H1 (cell line): ENCODE measurements around the gene STX4. TPM values are rescaled to one million over a fixed set of nuclear protein-coding genes. Genes with fewer than 3 reads are reported as not detected.

Experiments used
- CTCF ChIA-PET: fragments of 300-600 bp; sonication (Branson Sonifier 250); formaldehyde crosslinking; loops from one replicate; lab custom pipeline; 2021; ENCODE audit not compliant: partially characterized antibody; lab: Charles Lee
- POLR2A ChIA-PET: fragments of 300-600 bp; sonication (Branson Sonifier 250); formaldehyde crosslinking; loops from one replicate; lab custom pipeline; 2021; ENCODE audit warnings: inconsistent platforms; ENCODE audit not compliant: partially characterized antibody; lab: Charles Lee
- DNase-seq, 2 experiments: peaks; one replicate each; pipeline versions ENCODE4 v3.0.0 to v3.0.0-alpha.2; 2010 to 2022; ENCODE audit warnings: low spot score in 2 of 2, low read depth in 1 of 2, mixed read lengths in 1 of 2
- FAIRE-seq: peaks from 2 replicates; lab custom pipeline; 2011; peaks lifted over from hg19 to GRCh38; lab: Jason Lieb, UNC
- H2AFZ ChIP-seq: 2 replicates; pipeline ENCODE4 v1.8.1; 2012; ENCODE audit warnings: low read length, inconsistent platforms
- H2AK5ac ChIP-seq: 2 replicates; pipeline ENCODE4 v1.6.1; 2013; ENCODE audit warnings: low read depth, low read length
- H2BK120ac ChIP-seq: replicated peaks from 2 replicates; pipeline ENCODE3; 2013; ENCODE audit warnings: low read depth, low read length, inconsistent platforms
- H2BK12ac ChIP-seq: 2 replicates; pipeline ENCODE4 v1.6.1; 2013; ENCODE audit warnings: low read depth, low read length
- H2BK15ac ChIP-seq: 2 replicates; pipeline ENCODE4 v1.6.1; 2013; ENCODE audit warnings: low read length
- H2BK20ac ChIP-seq: 2 replicates; pipeline ENCODE4 v1.6.1; 2013; ENCODE audit warnings: low read length
- H2BK5ac ChIP-seq: 2 replicates; pipeline ENCODE4 v1.6.1; 2013; ENCODE audit warnings: low read depth, low read length
- H3K14ac ChIP-seq: 2 replicates; pipeline ENCODE4 v1.6.1; 2013; ENCODE audit warnings: inconsistent platforms; ENCODE audit not compliant: insufficient read length
- H3K18ac ChIP-seq: 2 replicates; pipeline ENCODE4 v1.6.1; 2013; ENCODE audit warnings: low read length; ENCODE audit errors: extremely low read depth
- H3K23ac ChIP-seq: 2 replicates; pipeline ENCODE4 v1.6.1; 2013; ENCODE audit warnings: inconsistent platforms; ENCODE audit not compliant: insufficient read length
- H3K23me2 ChIP-seq: 2 replicates; pipeline ENCODE4 v1.6.1; 2013; ENCODE audit warnings: low read depth, low read length
- H3K27ac ChIP-seq: 2 replicates; pipeline ENCODE4 v1.6.1; 2011; ENCODE audit warnings: low read depth, low read length, inconsistent platforms
- H3K27me3 ChIP-seq, 4 experiments: replicated peaks in 1 of 4; 1 replicate in 1 of 4; 2 replicates in 3 of 4; pipeline versions ENCODE4 v1.6.1 to v1.8.1; 2011 to 2013; ENCODE audit warnings: low read length in 3 of 4, mild to moderate bottlenecking in 3 of 4, inconsistent platforms in 2 of 4, mixed read lengths in 2 of 4, moderate library complexity in 1 of 4; ENCODE audit not compliant: control insufficient read depth in 3 of 4, insufficient read depth in 3 of 4; ENCODE audit errors: extremely low read depth in 1 of 4
- H3K36me3 ChIP-seq, 4 experiments: 2 replicates each; pipeline versions ENCODE4 v1.6.1 to v1.8.1; 2011 to 2013; ENCODE audit warnings: mild to moderate bottlenecking in 4 of 4, low read length in 3 of 4, moderate library complexity in 2 of 4, control low read depth in 1 of 4, inconsistent platforms in 1 of 4; ENCODE audit not compliant: insufficient read depth in 4 of 4, control insufficient read depth in 2 of 4
- H3K4ac ChIP-seq: replicated peaks from 2 replicates; pipeline ENCODE3; 2013; ENCODE audit warnings: low read length, low read depth, mixed read lengths, inconsistent platforms; ENCODE audit not compliant: insufficient read length
- H3K4me1 ChIP-seq, 4 experiments: replicated peaks in 1 of 4; 1 replicate in 1 of 4; 2 replicates in 3 of 4; pipeline versions ENCODE4 v1.6.1 to v1.8.1; 2011 to 2013; ENCODE audit warnings: low read length in 3 of 4, inconsistent platforms in 2 of 4, mixed read lengths in 1 of 4; ENCODE audit not compliant: insufficient read depth in 4 of 4, control insufficient read depth in 3 of 4
- H3K4me2 ChIP-seq, 2 experiments: 2 replicates each; pipeline versions ENCODE4 v1.6.1 to v1.8.1; 2011 to 2013; ENCODE audit warnings: low read depth in 2 of 2, low read length in 2 of 2, control low read depth in 1 of 2, inconsistent platforms in 1 of 2, mild to moderate bottlenecking in 1 of 2; ENCODE audit not compliant: insufficient read depth in 1 of 2
- H3K4me3 ChIP-seq, 4 experiments: fragments of 200-600, 300-600 bp in 1 of 4; sonication (generic), shearing (Covaris generic), sonication (Bioruptor Twin) in 1 of 4; 2 replicates each; pipeline versions ENCODE4 v1.5.1 to v1.8.1; 2011 to 2016; ENCODE audit warnings: low read length in 4 of 4, low read depth in 3 of 4, control low read depth in 2 of 4, inconsistent platforms in 2 of 4, mild to moderate bottlenecking in 2 of 4, mixed read lengths in 1 of 4, moderate library complexity in 1 of 4; ENCODE audit not compliant: insufficient read depth in 2 of 4; ENCODE audit errors: extremely low read depth in 1 of 4
- H3K56ac ChIP-seq: replicated peaks from 2 replicates; pipeline ENCODE3; 2013; ENCODE audit warnings: low read depth, mild to moderate bottlenecking, mixed read lengths, low read length, inconsistent platforms; ENCODE audit not compliant: insufficient read length
- H3K79me1 ChIP-seq: 2 replicates; pipeline ENCODE4 v1.6.1; 2013; ENCODE audit warnings: low read depth, low read length, control low read depth
- H3K79me2 ChIP-seq, 2 experiments: 2 replicates each; pipeline versions ENCODE4 v1.6.1 to v1.8.1; 2012 to 2013; ENCODE audit warnings: low read length in 2 of 2, mild to moderate bottlenecking in 2 of 2, inconsistent platforms in 1 of 2; ENCODE audit not compliant: insufficient read depth in 2 of 2, control insufficient read depth in 1 of 2
- H3K9ac ChIP-seq, 4 experiments: replicated peaks in 1 of 4; 1 replicate in 1 of 4; 2 replicates in 3 of 4; pipeline versions ENCODE4 v1.6.1 to v1.8.1; 2011 to 2013; ENCODE audit warnings: low read depth in 3 of 4, low read length in 3 of 4, control low read depth in 2 of 4, mild to moderate bottlenecking in 2 of 4, moderate library complexity in 2 of 4, inconsistent platforms in 1 of 4; ENCODE audit errors: extremely low read depth in 1 of 4
- H3K9me3 ChIP-seq, 2 experiments: 2 replicates each; pipeline versions ENCODE4 v1.6.1 to v1.8.1; 2012 to 2013; ENCODE audit warnings: mild to moderate bottlenecking in 2 of 2, moderate library complexity in 2 of 2, control low read depth in 1 of 2, inconsistent platforms in 1 of 2, low read depth in 1 of 2, low read length in 1 of 2, mixed read lengths in 1 of 2; ENCODE audit not compliant: insufficient read depth in 2 of 2
- H4K20me1 ChIP-seq, 2 experiments: replicated peaks in 1 of 2; 2 replicates each; pipeline versions ENCODE3 to v1.8.1; 2011 to 2013; ENCODE audit warnings: inconsistent platforms in 2 of 2, low read length in 2 of 2, mild to moderate bottlenecking in 1 of 2; ENCODE audit not compliant: insufficient read depth in 2 of 2, control insufficient read depth in 1 of 2
- H4K5ac ChIP-seq: 2 replicates; pipeline ENCODE4 v1.6.1; 2013; ENCODE audit warnings: low read length, low read depth, mixed read lengths, inconsistent platforms; ENCODE audit not compliant: insufficient read length
- H4K8ac ChIP-seq: 2 replicates; pipeline ENCODE4 v1.8.0; 2013; ENCODE audit warnings: mild to moderate bottlenecking, moderate library complexity, low read length, inconsistent platforms; ENCODE audit not compliant: insufficient read depth; ENCODE audit errors: extremely low read depth
- H4K91ac ChIP-seq: replicated peaks from 2 replicates; pipeline ENCODE3; 2013; ENCODE audit warnings: low read length, mixed read lengths, inconsistent platforms; ENCODE audit not compliant: insufficient read length
- ASH2L ChIP-seq: fragments of 200-600, 300-600 bp; sonication (generic); IDR thresholded peaks from one replicate; pipeline ENCODE4 v1.7.1; 2017; ENCODE audit warnings: low read length
- BACH1 ChIP-seq: IDR thresholded peaks from 2 replicates; pipeline ENCODE4 v1.6.1; 2012; ENCODE audit warnings: low read length, improper control_type of control experiment
- BRCA1 ChIP-seq: IDR thresholded peaks from 2 replicates; pipeline ENCODE4 v1.6.1; 2012; ENCODE audit warnings: low read depth, low read length, improper control_type of control experiment
- CHD1 ChIP-seq: IDR thresholded peaks from 2 replicates; pipeline ENCODE4 v1.6.1; 2012; ENCODE audit warnings: low read depth, low read length, improper control_type of control experiment
- EGR1 ChIP-seq: IDR thresholded peaks from 2 replicates; pipeline ENCODE4 v1.6.1; 2011; ENCODE audit warnings: low read depth, low read length, borderline replicate concordance
- KDM1A ChIP-seq: fragments of 200-600, 300-600 bp; sonication (generic); IDR thresholded peaks from 2 replicates; pipeline ENCODE4 v1.7.1; 2016; ENCODE audit warnings: mild to moderate bottlenecking, low read length, borderline replicate concordance
- POLR2AphosphoS5 ChIP-seq: IDR thresholded peaks from 2 replicates; pipeline ENCODE4 v1.6.1; 2011; ENCODE audit warnings: low read depth, low read length
- SAP30 ChIP-seq: fragments of 300-600 bp; sonication (generic); IDR thresholded peaks from 2 replicates; pipeline ENCODE4 v1.7.1; 2012; ENCODE audit warnings: low read length, moderate library complexity, mild to moderate bottlenecking, inconsistent platforms; ENCODE audit not compliant: insufficient read depth, insufficient replicate concordance
- SIRT6 ChIP-seq: IDR thresholded peaks from one replicate; pipeline ENCODE4 v1.7.1; 2012; ENCODE audit warnings: low read length, inconsistent platforms
- SIX5 ChIP-seq: IDR thresholded peaks from 2 replicates; pipeline ENCODE4 v1.6.1; 2011; ENCODE audit warnings: mild to moderate bottlenecking, low read depth, low read length
- SP1 ChIP-seq: IDR thresholded peaks from 2 replicates; pipeline ENCODE4 v1.6.1; 2011; ENCODE audit warnings: low read depth, low read length
- TAF1 ChIP-seq: IDR thresholded peaks from 2 replicates; pipeline ENCODE4 v1.6.1; 2011; ENCODE audit warnings: mild to moderate bottlenecking, low read depth, low read length
- WGBS, 2 experiments: shearing (Covaris generic) in 1 of 2; methylation state at CpG; one replicate each; pipeline versions ENCODE4 v1.1.6 to v1.1.7; 2013 to 2015; ENCODE audit warnings: low lambda C conversion rate in 2 of 2, mixed read lengths in 2 of 2, inconsistent platforms in 1 of 2, low coverage in 1 of 2, missing lambda C conversion rate in 1 of 2; ENCODE audit not compliant: insufficient replicate concordance in 2 of 2, insufficient coverage in 1 of 2, insufficient read length in 1 of 2; ENCODE audit errors: extremely low coverage in 1 of 2, missing lambda C conversion rate in 1 of 2; 5-methylcytosine and 5-hydroxymethylcytosine counted together
- polyA plus RNA-seq, 7 experiments: library from polyadenylated mRNA; depleted of rRNA in 3 of 7; stranded (reverse) in 5 of 7; unstranded in 2 of 7; fragments of >200 nt in 5 of 7; fragments of 200-250 nt in 2 of 7; gene quantifications; 1 replicate in 5 of 7; 2 replicates in 1 of 7; 4 replicates in 1 of 7; pipeline versions ENCODE4 v1.2.1 to v1.2.3, GENCODE V29; 2011 to 2013; ENCODE audit warnings: missing spikeins in 2 of 7, mixed read lengths in 2 of 7
- total RNA-seq: library from RNA; stranded (reverse); fragmentation: NEBNext Ultra II Directional; extraction: Animal tissue kit (Norgen Biotek cat#: 25700); gene quantifications from 2 replicates; pipeline ENCODE4 v1.2.1, GENCODE V29; 2021
- TF ChIP-seq, protein P1 (sequence below): IDR thresholded peaks from 2 replicates; pipeline ENCODE4 v1.6.1; 2012; ENCODE audit warnings: low read length, inconsistent platforms

STX4 gene
- total and polyA plus RNA-seq, 2 of the 8 experiments (the other 6 are each of a cell fraction or from before 2014, with no cell fraction given): 25.8 to 32.3 TPM

DNA sequence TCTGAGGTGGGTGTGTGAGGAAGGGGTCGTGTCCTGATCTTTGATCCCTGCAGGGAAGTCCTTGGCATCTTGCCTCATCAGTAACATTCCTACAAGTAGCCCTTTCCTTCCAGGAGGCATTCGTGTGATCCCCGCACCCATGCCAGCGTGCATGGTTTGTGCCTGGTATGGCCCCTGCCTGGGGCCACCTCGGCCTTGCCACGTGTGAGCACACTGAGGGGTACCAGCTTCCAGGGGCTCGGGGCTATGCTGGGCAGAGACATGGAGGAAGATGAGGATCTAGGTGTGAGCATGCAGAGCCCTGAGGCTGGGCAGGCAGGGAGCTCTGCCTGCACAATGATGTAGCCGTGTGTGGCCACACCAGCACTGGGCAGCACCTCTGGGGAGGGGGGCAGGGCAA, 42.3 kb upstream of the STX4 start:
- Histone ChIP-seq H2BK12ac (no peak overlapping the region), H2AK5ac (no peak overlapping the region), H3K27me3 (no peaks in the 10 kb centered on the region; a peak in 1 of 7 replicates), H3K36me3 (no peaks in the 10 kb centered on the region), H2BK120ac (no peak overlapping the region), H2BK20ac (no peak overlapping the region), H4K8ac (no peak overlapping the region), H3K14ac (no peak overlapping the region), H3K23ac (no peak overlapping the region), H3K56ac (no peak overlapping the region), H3K4ac (no peak overlapping the region), H3K4me1 (peaks cover 0 to under 1% (median 0%) of the 10 kb centered on the region in 4 experiments; a peak in 2 of 7 replicates), H2BK5ac (no peak overlapping the region), H3K79me1 (no peaks in the 10 kb centered on the region), H4K5ac (no peak overlapping the region), H2BK15ac (no peak overlapping the region), H3K27ac (no peak overlapping the region), H4K20me1 (peaks cover 0 to 3% of the 10 kb centered on the region in 2 experiments), H3K23me2 (no peaks in the 10 kb centered on the region), H3K4me3 (no peak overlapping the region), H4K91ac (no peak overlapping the region), H3K9ac (no peak overlapping the region), H3K18ac (no peak overlapping the region), H3K4me2 (no peak overlapping the region), H3K79me2 (no peaks in the 10 kb centered on the region), H3K9me3 (no peaks in the 10 kb centered on the region), H2AFZ (no peak overlapping the region)
- CTCF ChIA-PET: interaction anchor here (1.5 kb wide), 1 partner anchor 51 kb away, joined by 4 read pairs; no protein-coding TSS in a partner anchor
- POLR2A ChIA-PET: interaction anchor here (1.0 kb wide), 1 partner anchor 174 kb away, joined by 3 read pairs; no protein-coding TSS in a partner anchor
- WGBS, 2 experiments: 86% methylated on average over 8 of the region's 8 CpGs; no CpG with 5 or more reads in 1 of the 2 experiments
- FAIRE-seq (no peak), DNase-seq (no peak)
- TF ChIP-seq ASH2L: no peak
- no peak for TF ChIP-seq POLR2AphosphoS5
- TF ChIP-seq KDM1A: no peak
- no peak for TF ChIP-seq BRCA1
- TF ChIP-seq SIX5: no peak
- no peak for TF ChIP-seq EGR1
- TF ChIP-seq CHD1: no peak
- TF ChIP-seq SIRT6: no peak
- no peak for TF ChIP-seq BACH1
- TF ChIP-seq, protein P1, sequence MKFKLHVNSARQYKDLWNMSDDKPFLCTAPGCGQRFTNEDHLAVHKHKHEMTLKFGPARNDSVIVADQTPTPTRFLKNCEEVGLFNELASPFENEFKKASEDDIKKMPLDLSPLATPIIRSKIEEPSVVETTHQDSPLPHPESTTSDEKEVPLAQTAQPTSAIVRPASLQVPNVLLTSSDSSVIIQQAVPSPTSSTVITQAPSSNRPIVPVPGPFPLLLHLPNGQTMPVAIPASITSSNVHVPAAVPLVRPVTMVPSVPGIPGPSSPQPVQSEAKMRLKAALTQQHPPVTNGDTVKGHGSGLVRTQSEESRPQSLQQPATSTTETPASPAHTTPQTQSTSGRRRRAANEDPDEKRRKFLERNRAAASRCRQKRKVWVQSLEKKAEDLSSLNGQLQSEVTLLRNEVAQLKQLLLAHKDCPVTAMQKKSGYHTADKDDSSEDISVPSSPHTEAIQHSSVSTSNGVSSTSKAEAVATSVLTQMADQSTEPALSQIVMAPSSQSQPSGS: no peak
- TF ChIP-seq TAF1: no peak
- no peak for TF ChIP-seq SP1
- TF ChIP-seq SAP30: no peak
